GM12873 (cell line): Measurements from ENCODE around the gene TBCD.

Source experiments
- TF ChIP-seq, protein P1 (sequence below): IDR thresholded peaks from 2 replicates; pipeline ENCODE4 v1.5.1; 2012; ENCODE audit warnings: low read depth, mild to moderate bottlenecking, moderate library complexity, low read length, control low read depth; ENCODE audit not compliant: insufficient read depth; ENCODE audit errors: missing control alignments

TBCD gene

DNA sequence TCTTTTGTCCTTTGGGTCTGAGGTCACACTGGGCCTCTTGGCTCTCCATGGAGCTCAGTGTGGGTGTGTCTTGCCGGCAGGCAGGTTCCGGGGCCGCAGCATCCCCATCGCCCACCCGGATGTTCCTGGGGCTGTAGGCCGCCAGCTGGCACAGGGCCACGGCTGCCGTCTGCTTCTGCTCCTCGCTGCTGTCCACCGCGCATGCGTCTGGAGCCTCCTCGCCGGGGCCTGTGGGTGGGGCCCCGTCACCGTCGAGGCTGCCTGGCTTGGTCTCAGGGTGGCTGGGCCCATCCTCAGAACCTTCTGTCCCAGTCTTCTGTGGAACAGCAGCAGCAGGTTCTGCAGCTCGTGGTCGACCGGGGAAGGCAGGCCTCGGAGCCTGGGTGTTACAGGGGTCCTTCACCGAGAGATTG lies 78.4 kb downstream of the TBCD start:
- TF ChIP-seq, protein P1, sequence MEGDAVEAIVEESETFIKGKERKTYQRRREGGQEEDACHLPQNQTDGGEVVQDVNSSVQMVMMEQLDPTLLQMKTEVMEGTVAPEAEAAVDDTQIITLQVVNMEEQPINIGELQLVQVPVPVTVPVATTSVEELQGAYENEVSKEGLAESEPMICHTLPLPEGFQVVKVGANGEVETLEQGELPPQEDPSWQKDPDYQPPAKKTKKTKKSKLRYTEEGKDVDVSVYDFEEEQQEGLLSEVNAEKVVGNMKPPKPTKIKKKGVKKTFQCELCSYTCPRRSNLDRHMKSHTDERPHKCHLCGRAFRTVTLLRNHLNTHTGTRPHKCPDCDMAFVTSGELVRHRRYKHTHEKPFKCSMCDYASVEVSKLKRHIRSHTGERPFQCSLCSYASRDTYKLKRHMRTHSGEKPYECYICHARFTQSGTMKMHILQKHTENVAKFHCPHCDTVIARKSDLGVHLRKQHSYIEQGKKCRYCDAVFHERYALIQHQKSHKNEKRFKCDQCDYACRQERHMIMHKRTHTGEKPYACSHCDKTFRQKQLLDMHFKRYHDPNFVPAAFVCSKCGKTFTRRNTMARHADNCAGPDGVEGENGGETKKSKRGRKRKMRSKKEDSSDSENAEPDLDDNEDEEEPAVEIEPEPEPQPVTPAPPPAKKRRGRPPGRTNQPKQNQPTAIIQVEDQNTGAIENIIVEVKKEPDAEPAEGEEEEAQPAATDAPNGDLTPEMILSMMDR, result no peak

DNA sequence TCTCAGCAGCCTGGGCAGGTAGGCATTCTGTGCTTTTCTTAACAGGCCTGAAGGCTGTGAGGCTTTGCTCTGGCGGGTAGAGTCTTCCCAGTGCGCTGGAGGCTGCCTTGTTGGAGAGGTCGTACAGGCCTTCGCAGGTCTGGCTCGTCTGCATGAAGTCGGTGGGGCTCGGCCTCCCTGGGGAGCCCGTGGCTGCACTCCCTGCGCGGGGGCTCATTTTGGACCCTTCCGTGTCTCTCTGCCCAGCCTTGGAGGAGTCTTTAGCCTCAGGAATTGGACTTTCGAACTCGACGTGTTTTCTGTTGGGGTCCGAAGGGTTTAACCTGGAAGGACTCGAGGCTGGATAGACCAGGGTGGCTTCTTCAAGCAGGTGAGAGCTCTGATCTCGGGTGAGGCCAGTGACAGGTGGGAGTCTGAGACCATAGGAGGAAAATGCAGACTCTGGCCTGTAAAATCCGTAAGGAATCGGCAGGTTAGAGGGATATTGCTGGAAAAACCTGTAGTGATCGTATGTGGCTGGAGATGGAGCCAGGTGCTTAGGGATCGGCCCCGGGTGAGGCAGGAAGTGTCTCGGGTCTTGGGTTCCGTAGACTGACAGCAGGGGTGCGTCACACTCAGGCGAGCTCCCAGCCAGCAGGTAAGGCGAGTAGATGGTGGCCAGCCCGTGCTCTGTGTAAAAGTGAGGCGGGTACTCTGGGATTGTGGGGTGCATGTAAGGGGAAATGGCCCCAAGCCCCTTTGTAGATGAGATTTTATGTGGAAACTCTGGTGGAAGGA lies 79.4 kb downstream of the TBCD start:
- TF ChIP-seq, protein P1, result no peak

DNA sequence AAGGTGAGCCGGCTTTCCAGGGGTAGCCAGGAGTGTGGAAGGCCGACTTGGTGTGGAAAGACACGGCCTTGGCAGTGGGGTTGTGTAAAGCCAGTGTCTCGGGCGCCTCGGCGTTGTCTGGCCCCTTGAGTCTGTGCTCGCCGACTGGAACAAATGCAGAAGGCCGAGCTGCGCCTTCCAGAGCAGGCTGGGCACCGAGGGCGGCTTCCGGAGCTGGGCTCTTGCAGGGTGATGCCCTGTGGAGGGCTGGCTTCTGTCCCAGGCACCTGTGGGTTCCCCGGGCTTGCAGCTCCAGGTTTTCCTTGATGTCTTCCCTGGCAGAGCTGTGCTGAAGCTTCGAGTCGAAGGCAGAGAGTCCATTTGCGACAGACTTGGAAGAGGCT lies 79.9 kb downstream of the TBCD start:
- TF ChIP-seq, protein P1, result no peak

DNA sequence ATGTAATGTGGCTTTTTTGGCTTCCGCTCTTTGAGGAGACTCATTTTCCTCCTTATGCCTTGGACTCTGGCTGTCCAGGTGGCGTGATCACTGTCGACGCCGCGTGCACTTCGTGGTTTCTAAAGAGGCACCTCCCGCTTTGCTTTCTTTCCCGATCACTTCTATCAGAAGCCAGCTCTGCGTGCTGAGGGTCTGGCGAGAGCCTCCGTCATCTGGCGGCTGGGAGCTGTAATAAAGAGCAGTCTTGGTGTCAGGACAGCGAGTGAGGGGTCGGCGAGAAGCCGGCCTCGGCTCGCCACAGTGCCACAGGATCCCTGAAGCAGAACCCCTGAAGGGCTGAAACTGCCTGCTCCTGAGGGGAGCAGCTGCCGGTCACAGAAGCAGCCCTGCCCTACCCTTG lies 80.5 kb downstream of the TBCD start:
- TF ChIP-seq, protein P1, result no peak

DNA sequence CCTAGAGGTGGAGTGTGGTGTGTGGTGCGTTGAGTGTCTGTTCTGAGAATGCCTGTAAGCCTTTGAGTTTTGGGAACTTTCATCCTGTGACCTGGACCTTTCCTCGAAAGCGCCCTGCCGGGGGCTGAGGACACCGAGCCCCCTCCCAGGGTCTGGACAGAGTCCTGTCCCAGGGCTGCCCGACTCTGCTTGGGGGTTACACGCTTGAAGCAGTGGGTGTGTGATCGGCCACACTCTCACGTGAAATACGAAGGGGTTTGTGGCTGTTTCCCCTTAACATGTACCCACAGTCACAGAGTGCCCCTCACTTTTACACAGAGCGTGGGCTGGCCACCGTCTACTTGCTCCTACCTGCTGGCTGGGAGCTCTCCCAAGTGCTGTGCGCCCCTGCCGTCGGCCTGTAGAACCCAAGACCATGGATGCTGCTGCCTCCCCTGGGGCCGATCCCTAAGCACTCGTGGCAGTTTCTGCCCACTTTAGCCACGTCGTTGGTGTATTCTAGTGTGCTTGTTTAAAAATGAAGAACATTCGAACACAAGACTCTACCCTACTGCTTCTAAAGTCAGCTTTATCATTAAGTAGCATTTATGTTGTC lies 81.1 kb downstream of the TBCD start:
- TF ChIP-seq, protein P1, result no peak

DNA sequence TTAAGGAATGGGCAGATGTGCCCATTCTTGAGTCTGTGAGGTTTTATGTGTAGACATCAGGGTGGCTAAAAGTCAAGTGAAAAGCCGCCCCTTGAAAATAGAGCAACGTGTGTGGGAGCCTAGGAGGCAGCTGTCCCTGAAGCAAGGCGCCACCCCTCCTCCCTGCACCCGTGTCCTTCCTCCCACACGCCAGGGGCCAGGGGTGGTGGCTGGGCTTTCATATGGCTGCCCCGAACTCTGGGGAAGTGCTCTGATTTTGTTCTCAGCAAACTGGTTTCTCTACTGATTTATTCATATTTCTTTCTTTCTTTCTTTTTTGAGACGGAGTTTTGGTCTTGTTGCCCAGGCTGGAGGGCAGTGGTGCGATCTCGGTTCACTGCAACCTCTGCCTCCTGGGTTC lies 83.3 kb downstream of the TBCD start:
- TF ChIP-seq, protein P1, result no peak

DNA sequence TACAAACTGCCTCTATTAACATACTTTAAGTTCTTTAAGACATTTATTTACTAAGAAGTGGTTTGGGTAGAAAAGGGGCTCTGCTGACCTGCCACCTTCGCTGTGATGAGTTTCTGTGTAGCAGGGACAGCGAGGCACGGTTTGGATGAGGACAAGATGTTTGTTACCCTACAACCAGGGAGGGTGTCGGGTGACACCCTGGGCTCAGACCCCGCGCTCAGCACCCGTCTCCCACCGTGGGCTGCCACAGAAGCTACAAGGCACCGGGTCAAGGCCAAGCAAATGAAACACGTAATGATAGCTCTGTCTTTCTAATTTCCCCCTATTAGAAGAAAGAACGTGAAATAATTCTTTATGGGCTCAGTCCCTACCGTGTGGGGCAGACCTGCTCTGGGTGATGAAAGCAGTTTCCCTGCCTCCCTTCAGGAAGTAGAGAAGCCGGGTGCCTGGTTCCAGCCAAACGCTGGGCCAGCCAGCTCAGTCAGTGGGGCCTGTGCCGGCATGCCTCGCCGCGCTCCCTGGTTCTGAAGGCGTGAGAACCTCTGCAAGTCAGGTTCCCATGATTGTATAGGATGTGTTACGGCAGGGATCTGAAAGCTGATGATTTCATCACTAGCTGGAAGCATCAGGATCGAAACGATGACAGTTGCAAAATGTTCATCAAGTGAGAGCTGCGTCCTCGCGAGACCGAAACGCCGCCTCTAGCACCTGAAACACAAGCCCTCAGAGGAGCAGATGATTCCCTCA lies 84.1 kb downstream of the TBCD start:
- TF ChIP-seq, protein P1, result no peak
